Measurements from ENCODE around the gene KRT32.
"Not testable (repeated sequence)": the region's sequence is repeated elsewhere in the genome, so short reads cannot be mapped to it uniquely, and the experiment has no call there.

KRT32 gene

DNA sequence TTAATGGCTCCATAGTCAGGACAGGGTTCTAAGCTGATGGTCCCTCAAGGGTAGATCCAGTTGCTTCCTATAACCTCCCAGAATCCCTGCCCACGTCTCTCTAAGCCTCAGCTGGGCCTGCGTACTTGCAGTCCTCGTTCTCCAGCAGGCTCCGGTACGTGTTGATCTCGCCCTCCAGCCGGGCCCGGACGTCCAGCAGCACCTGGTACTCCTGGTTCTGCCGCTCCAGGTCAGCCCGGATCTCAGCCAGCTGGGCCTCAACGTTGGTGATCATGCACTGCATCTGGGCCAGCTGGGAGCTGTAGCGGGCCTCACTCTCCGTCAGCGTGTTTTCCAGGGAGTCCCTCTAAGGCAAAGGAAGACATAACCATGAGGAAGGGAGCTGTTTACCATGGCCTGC lies 4.5 kb downstream of the KRT32 start:
- no peak for DNase-seq

DNA sequence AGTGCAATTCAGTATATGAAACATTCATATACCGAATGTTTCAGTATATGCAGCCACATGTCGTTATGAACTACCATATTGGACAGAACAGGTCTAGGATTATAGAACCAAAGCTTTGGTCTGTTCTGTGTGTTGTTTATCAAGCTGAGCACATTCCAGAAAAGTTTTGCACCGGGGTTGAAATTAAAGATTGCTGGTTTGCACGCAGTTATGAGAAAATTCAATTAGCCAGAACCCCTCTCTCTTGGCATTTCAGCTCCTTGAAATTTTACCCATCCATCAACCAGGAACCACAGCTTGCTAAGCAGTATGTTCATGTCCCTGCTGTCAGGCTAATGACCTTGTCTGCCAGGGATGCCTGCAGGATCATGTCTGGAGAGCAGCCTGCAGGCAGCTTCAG lies 9.5 kb downstream of the KRT32 start:
- DNase-seq: no peak

DNA sequence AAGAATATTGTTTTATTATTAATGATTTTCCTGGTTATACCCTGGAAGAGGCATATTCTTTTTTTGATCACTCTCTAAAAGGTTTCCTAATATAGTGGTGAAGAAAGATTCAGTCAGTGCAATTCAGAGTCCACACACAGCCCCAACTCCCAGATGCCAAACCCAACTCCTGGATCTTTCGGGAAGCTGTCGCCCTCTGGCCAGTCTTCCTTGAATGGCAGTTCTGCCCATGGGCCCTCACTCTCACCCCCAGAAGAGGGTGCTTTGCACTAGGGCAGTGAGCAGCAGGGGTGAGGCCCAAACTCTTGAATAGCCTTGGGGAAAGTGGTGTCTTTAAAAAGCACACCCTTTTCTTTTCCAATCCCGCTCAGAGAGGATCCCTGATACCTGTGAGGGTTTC lies 11.0 kb downstream of the KRT32 start:
- DNase-seq: no peak

DNA sequence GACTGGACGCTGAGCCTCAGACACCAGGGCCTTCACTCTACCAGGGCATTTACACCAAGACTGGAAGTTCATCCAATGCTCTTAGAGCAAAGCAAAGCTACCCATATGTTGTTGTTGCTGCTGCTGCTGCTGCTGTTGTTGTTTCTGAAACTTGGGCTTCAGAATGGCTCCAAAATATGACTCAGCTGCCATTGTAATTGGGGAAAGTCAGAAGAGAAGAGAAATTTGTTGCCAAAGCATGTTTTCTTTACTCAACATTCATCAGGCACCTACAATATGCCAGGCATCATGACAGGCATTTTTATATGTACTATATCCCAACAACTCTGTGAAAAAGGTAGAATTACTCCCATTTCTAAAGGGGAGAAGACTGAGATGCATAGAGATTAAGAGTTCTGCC lies 11.9 kb downstream of the KRT32 start:
- no peak for DNase-seq

DNA sequence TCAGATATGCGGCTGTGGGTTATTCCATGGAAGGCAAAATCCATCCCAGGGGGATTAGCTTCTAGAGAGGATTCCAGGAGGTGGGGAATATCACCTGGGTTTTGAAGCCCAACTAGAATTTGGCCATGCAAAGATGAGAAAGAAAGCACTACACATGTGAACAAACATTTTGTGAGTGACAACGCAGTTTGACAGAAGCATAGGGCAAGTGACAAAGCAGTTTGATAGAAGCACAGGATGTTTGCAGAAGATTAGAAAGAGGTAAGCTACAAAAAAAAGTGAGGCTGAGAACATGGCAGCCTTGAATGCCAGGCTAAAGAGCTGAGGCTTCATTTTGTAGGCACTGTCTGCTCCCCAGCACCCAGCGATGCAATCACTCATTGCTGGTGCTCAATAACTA lies 14.1 kb downstream of the KRT32 start:
- DNase-seq: no peak

DNA sequence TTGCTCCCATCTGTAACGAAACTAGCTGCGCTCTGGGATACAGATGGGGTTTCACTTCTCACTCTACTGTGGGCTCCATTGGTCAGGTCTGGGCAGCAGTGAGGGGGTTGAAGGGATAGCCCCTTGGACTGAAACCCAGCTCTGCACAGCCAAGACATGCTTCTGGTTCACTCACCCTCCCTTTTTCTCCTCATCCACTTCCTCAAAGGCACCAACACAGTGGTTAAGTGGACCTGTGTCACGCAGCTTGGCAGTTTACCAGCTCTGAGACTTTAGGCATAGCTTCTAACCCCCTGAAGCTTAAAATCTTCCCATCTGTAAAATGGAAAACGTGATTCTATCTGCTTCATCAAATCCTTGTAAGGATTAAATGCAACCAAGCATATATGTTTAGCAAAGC lies 14.9 kb downstream of the KRT32 start:
- no peak for DNase-seq

DNA sequence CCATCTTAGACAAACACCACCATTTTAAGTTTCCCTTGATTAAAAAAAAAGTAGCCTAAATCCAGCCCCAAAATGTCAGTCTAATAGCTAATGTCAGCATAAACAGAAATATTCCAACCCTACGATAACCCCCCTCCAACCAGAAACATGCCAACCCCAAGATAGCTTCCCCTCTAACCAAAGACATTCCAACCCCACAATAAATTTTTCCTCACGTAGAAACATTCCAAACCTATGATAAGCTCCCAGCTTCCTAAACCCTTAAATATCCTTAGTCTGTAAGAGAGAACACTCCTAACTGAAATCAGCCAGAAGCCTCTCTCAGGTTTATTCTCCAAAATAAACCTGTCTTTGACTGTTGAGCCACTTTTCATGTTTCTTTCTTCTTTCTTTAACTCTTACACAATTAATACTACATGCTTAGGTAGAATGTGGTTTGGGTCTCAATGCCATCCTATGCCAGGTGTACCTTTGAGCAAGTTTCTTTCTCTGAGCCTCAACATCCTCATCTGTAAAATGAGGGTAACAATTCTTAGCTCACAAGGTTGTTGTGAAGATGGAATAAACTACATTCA lies 15.9 kb downstream of the KRT32 start:
- no peak for DNase-seq

DNA sequence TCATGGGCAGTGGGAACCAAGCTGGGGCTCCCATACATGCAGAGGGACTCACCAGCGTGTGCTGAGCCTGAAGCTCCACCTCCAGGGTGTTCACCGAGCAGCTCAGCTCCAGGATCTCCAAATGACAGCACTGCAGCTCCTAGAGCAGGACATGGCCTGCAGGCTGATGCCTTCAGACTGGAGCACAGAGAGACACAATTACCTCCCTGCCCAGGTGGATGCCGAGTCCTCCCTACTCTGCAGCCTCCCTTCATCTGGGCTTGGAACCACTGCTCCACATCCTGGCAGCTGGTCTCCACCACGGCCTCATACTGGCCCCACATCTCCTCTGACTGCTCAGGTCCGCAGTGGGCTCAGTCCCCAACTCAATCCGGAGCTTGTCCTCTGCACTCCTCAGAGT lies 18.2 kb downstream of the KRT32 start:
- no peak for DNase-seq

DNA sequence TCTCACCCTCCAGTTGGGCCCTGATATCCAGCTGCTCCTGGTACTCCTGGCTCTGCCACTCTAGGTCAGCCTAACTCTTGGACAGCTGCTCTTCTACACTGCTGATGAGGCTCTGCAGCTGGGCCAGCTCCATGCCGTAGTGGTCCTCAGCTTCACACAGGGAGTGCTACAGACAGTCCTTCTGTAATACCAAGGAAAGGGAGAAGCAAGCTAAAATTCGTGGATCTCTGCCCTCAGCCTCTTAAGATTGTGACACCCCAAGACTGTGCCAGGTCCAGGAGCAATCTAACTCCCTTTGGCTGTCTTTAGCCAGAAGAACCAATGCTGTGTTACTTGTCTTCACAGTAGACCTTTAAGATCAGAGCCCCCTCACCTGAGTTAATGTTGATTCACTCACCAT lies 18.7 kb downstream of the KRT32 start:
- DNase-seq: no peak

DNA sequence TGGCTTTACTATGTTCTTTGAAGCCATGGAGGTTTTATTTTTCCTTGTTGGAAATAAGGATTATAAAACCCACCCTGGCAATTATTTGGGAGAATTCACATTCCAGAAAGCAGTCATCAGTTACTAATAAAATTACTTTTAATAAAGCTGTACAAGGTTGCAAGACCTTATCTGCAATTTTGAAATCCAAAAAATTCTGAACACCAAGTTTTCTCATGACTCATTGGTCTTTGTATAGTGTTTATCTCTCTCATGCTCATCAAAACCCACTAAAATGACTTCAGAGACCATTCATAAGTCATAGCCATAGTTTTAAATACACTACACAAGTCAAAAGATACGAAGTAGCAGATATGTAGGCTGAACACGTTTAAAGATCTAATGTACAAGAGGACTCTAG lies 20.4 kb downstream of the KRT32 start:
- DNase-seq: no peak

DNA sequence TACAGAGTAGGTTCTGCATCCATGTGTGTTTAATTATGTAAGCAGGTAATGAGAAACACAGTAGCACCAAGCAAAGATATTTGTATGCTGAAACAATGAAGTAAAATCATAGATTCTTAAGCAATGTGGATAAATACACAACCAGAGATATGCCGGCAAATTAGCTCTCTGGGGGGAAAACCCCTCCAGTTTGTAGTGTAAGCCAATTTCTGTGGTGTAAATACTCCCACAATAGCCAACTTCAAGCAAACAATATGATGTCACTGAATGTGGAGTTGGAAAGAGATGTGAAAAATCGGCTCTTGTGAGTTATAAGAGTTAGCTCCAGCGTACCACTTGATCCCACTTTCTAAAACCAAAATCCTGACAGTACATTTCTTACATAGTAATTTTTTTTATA lies 22.5 kb downstream of the KRT32 start:
- no peak for DNase-seq

DNA sequence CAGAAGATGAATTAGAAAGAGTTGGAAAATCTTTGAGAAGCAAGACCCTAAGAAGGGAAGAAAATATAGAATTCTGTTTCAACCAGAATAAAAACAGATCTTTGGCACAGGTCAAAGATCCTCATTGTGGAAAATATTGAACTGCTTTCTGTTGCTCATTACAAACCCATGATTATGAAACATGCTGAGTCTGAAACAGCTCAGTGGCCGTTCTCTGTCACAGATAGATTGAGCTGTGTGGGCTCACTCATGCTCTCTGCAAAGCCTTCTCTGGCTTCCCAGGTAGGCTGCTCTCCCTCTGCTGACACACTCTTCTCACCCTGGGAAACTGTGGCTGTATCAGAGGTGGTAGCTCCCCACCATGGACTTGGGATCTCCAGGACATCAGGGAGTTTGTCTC lies 23.0 kb downstream of the KRT32 start:
- no peak for DNase-seq

DNA sequence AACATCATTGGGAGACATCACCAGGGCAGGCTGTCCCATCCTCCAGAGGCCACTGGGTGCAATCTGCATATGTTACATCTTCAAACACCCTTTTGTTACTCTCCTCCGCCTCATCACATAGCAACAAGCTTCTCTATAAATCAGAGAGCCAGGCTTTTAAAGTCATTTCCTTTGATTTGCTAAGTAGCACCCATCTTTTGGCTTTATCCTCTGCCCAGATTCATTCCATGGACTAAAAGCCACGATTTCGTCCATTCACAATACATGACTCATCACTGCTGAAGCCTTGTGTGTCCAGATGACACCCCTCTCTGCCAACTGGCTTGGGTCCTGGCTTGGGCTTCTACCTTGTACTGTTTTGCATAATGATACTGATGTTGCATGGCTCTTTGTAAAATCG lies 24.4 kb downstream of the KRT32 start:
- no peak for DNase-seq

DNA sequence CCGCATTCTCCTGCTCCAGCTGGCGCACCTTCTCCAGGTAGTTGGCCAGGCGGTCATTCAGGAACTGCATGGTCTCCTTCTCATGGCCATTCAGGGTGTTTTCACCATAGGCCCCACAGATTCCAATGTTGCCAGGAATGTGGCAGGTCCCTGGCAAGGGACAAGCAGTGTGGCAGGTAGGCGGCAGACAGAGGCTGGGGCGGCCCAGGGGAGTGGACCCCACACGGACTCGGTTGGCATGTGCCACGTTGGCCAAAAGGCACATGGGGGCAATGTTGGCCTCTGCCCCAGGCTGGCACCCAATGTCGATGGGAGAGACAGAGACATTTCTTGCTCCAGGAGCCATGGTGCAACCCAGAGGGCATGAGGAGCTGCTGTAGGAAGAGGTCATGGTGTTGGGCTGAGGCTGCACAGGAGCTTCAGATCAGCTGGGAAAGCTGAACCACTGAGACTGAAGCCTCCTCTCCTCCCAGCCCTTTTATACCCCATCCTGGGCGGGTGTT lies 26.6 kb downstream of the KRT32 start, which contains the start of gene KRT38:
Gene KRT38, minus strand, starts transcription at position 453 of the 503 bp plus-strand sequence. Its CDS starts 62 bp downstream, at position 391.
- no peak for DNase-seq

DNA sequence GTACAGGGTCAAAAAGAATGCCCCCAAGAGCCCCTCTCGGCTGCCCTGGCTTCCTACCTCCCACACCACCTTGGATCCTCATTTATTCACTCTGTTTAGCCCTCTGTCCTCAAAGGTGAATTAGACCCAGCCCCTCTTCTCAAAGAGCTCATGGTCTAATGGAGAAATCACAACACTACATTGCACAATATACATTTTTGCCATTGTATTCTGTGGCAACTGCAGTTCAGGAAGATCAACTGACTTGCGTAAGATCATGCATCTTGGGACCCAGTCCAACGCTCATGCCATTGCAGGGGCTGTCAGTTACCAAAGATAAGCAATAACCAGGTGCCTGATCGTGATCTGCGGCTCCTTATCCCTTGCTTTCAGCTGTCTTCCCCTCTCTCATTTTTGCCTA lies 27.8 kb downstream of the KRT32 start:
- no peak for DNase-seq

DNA sequence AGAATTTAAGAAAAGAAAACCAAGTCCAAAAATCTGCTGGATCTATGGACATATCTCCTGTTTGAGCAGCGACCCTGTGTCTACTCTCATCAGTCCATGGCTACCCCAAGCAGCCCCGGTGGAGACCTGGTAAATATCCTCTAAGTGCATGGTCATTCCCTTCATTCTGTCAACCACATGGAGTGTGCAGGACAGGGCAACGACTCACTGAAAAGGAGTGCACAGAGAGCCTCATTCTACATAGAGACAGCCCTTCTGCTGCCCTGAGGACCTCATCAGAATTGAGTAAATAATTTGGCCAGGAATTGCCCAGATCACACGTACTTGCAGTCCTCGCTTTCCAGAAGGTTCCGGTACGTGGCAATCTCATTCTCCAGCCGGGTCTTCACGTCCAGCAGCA lies 29.4 kb downstream of the KRT32 start:
- DNase-seq: no peak

DNA sequence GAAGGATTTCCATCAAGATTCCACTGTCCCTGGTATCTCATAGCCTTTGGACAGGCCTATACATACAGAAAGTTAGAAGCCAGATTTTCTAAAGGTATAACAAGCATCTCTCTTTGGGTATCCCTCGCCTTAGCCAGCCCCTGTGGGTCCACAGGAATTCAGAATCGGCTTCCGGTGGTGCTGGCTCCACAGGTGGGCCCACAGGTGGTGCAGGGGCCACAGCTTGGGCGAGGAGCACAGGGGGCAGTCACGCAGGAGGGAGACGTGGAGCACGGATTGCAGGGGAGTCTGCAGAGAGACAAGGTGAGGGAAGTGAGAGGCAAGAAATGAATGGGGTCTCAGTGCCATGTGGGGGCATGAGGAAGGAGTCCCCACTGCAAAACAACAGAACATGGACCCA lies 29.9 kb downstream of the KRT32 start:
- DNase-seq: no peak

DNA sequence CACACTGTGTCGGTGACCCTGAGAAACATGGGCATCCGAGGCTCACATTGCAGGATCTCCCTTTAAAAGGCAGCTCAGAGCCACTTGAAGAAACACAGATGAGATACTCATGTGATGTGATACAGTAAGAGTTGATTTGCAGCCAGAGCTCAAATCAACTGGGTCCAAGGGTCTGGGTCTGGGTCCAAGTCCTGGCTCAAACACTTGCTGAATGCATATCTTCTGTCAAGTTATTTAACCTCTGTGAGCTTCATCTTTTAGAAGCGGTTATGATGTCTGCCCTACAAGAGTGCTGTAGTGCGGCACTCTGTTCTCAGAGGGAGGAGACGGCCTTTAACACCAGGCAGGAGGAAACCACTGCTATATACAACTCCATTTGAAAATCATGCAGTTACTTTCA lies 32.8 kb downstream of the KRT32 start:
- DNase-seq: no peak

DNA sequence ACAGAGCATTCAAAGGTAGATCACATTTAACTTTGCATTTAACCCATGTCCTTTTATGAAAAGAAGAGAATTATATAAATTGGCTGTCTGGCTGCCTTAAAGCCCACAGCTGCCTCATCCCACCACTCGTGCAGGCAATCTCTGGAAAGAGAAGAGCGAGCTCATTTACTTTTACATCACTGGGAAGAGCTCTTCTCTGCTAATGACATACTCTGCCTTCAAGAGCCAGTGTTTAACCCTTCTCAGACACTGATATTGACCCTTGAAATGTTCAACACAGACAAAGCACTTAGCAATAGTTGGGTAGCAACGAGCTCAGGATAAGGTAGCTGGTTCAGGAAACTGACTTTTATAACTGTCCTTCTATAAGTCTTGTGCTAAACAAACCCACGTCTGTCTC lies 33.2 kb downstream of the KRT32 start:
- DNase-seq: no peak

DNA sequence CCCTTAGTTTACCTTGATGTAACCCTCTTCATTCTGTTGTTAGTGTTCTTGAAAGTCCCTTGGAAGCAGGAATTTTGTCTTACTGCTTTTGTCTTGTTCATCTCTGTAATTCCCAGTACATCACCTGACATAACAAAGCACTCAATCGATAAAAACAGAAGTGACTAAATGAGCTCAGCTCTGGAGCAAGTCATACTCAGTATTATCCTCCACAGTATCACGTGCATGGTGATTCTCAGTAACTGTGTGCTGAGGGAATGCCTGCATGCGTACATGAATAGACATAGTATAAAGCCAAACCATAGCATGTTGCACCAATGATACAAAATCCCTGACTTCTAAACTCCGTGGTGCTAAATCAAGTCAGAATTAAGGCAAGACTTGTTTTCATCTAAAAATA lies 33.6 kb downstream of the KRT32 start:
- DNase-seq: no peak

DNA sequence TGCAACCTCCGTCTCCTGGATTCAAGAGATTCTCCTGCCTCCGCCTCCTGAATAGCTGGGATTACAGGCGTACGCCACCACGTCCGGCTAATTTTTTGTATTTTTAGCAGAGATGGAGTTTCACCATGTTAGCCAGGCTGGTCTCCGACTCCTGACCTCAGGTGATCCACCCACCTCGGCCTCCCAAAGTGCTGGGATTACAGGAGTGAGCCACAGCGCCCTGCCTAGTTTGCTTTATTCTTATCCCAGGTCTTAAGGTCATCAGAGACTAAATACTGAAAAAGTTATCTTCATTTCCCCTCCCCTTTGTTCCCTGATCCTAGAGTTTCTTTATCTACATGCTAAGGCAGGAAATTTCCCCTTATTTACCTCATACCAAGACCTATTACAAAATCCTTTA lies 36.8 kb downstream of the KRT32 start:
- not testable (repeated sequence) for DNase-seq

DNA sequence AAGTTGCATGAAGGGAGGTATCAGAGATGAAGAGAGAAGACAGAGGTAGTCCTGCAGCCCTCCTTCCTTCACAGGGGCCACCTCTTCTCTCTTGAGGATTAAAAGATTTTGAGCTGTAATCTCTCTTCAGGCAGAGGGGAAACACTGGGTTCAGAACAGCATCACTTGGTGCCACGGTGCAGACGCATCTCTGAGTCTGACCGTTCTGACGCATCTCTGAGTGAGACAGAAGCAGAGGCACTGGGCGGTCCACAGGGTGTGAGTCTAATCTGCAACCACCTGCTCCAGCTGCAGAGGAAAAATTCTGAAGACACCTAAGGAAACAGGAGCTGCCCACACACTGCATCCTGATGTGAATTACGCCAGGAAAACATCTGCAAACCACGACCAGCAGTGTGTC lies 37.5 kb downstream of the KRT32 start:
- no peak for DNase-seq

DNA sequence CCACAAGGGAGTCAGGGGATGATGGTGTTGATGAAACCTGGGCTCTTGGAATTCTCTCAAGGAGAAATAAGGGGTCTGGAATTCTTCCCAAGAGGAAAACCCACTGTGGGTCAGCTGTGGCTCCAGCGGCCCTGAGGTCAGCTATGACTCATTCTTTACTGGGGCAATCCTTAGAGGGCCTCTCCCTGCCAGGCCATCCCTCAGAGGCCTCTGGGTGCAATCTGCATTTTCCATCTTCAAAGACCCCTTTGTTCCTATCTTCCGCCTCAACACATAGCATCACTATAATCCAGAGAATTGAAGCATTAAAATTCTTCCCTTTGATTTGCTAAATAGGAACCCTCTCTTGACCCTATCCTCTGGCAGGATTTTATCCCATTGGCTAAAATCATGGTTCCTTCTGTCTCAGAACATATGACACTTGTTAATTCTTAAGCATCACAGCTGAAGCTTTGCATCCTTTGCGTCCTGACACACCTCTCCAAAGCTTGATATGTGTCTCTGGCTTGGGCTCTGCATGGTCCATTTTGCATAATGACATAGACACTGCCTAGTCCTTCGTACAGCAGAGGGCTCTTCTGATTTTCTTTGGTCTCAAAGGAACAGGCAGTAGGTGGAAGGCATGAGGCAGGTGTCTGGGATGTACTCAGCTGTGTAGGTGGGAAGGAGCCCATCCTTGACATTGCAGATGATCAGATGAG lies 38.4 kb downstream of the KRT32 start:
- no peak for DNase-seq

DNA sequence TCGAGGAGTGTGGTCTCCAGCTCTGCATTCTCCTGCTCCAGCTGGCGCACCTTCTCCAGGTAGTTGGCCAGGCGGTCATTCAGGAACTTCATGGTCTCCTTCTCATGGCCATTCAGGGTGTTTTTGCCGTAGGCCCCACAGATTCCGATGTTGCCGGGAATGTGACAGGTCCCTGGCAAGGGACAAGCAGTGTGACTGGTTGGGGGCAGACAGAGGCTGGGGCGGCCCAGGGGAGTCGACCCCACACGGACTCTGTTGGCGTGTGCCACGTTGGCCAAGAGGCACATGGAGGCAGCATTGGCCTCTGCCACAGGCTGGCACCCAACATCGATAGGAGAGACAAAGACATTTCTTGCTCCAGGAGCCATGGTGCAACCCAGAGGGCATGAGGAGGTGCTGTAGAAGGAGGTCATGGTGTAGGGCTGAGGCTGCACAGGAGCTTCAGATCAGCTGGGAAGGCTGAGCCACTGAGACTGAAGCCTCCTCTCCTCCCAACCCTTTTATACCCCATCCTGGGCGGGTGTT lies 43.0 kb downstream of the KRT32 start, which contains the start of gene KRT37:
Gene KRT37, minus strand, starts transcription at position 475 of the 525 bp plus-strand sequence. Its CDS starts 62 bp downstream, at position 413.
- no peak for DNase-seq

DNA sequence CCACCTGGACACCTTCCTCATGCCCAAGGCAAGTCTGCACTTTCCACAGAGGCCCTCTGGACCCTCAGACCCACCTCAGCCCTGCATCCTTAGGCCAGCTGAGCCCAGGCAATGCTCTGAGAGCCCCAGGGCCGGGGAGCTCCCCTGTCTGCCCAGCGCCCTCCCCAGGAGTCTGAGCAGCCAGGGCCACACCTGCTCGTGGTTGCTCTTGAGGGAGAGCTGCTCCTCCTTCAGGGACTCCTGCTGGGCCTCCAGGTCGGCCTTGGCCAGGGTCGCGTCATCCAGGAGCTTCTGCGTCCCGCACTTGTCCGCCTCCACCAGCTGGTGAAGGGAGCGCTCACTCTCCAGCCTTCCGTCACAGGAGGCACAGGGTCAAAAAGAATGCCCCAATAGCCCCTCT lies 44.6 kb downstream of the KRT32 start:
- not testable (repeated sequence) for DNase-seq
